Left lobe of liver (tissue), 2 donors: Measurements from ENCODE around the gene MAP2K6. TPM values are rescaled to one million over a fixed set of nuclear protein-coding genes. Genes with fewer than 3 reads are reported as not detected.

Experiments used
- ATAC-seq: fragments of 200-7000 bp; cut with Tn5 transposase; one replicate; pipeline ENCODE4 v1.9.1; 2020; ENCODE audit warnings: mild to moderate bottlenecking, moderate library complexity
- DNase-seq: peaks from one replicate; pipeline ENCODE4 v3.0.0-alpha.2; 2020; ENCODE audit warnings: low spot score
- total RNA-seq: library from RNA; stranded (reverse); gene quantifications from one replicate; pipeline ENCODE4 v1.2.1, GENCODE V29; 2021
- donor health status: DM: no; HTN: no; CAD: no; lungs with moderate emphysema.
- donor health status: DM: no; HTN: yes; CAD: no.

The MAP2K6 gene
- total RNA-seq, 1 donor from 2014 or later: 2.6 TPM

- ATAC-seq (peak; percentile 65), DNase-seq (no peak)
These were observed 72.5 kb downstream of the MAP2K6 start for GRCh38 chr17:69486779-69487637.

- DNase-seq (no peak), ATAC-seq (no peak)
These were observed 74.8 kb downstream of the MAP2K6 start for GRCh38 chr17:69489313-69489712.

- ATAC-seq (no peak), DNase-seq (no peak)
These were observed 78.0 kb downstream of the MAP2K6 start for GRCh38 chr17:69492410-69493071.

- ATAC-seq: no peak
- DNase-seq: no peak
These were observed 81.3 kb downstream of the MAP2K6 start for GRCh38 chr17:69495787-69496186.

GRCh38 chr17:69497161-69497560 is 82.7 kb downstream of the MAP2K6 start:
- ATAC-seq (no peak), DNase-seq (no peak)

GRCh38 chr17:69499318-69499717 is 84.8 kb downstream of the MAP2K6 start:
- DNase-seq: no peak
- ATAC-seq: no peak

- peak; percentile 60 for DNase-seq
These were observed 86.5 kb downstream of the MAP2K6 start for GRCh38 chr17:69500911-69501429.

GRCh38 chr17:69501591-69502468 is 87.3 kb downstream of the MAP2K6 start:
- peak; percentile 79 for ATAC-seq
- peak; percentile 51 for DNase-seq

More at GRCh38 chr17:69500911-69501429, 86.5 kb downstream of the MAP2K6 start:
- ATAC-seq: peak; percentile 64

- ATAC-seq (no peak), DNase-seq (no peak)
These were observed 89.2 kb downstream of the MAP2K6 start for GRCh38 chr17:69503711-69504110.

- ATAC-seq: no peak
- no peak for DNase-seq
These were observed 91.2 kb downstream of the MAP2K6 start for GRCh38 chr17:69505740-69506139.

- ATAC-seq: peak; percentile 37
- no peak for DNase-seq
These were observed 92.0 kb downstream of the MAP2K6 start for GRCh38 chr17:69506489-69506888.

GRCh38 chr17:69508814-69509213 is 94.3 kb downstream of the MAP2K6 start:
- DNase-seq (no peak), ATAC-seq (no peak)

GRCh38 chr17:69511250-69511649 is 96.8 kb downstream of the MAP2K6 start:
- DNase-seq (no peak), ATAC-seq (no peak)

GRCh38 chr17:69512946-69513345 is 98.4 kb downstream of the MAP2K6 start:
- DNase-seq: no peak
- ATAC-seq: no peak

- ATAC-seq: no peak
- no peak for DNase-seq
These were observed 101.7 kb downstream of the MAP2K6 start for GRCh38 chr17:69516225-69516624.

- no peak for DNase-seq
- no peak for ATAC-seq
These were observed 102.4 kb downstream of the MAP2K6 start for GRCh38 chr17:69516911-69517310.

- no peak for DNase-seq
- ATAC-seq: no peak
These were observed 104.5 kb downstream of the MAP2K6 start for GRCh38 chr17:69518951-69519350.

- ATAC-seq (peak; percentile 92), DNase-seq (no peak)
These were observed 108.9 kb downstream of the MAP2K6 start for GRCh38 chr17:69523244-69523861.

GRCh38 chr17:69524854-69525253 is 110.4 kb downstream of the MAP2K6 start:
- DNase-seq (no peak), ATAC-seq (no peak)
